Activated CD4-positive, alpha-beta memory T cell treated with anti-CD3 and anti-CD28 coated beads, Interleukin-2, amount 10 ng/mL, durations not matched to agents 7 days and 5 days (primary cell): ENCODE measurements around the gene LIN7B. TPM values are rescaled to one million over a fixed set of nuclear protein-coding genes. Genes with fewer than 3 reads are reported as not detected.

Experiments used
- CTCF ChIA-PET: fragments of 350-600 bp; sonication (Branson Sonifier 250); formaldehyde crosslinking; loops from one replicate; lab custom pipeline; 2021; ENCODE audit warnings: antibody characterized with exemption, inconsistent platforms; lab: Charles Lee
- POLR2A ChIA-PET: fragments of 350-600 bp; sonication (Branson Sonifier 250); formaldehyde crosslinking; loops from one replicate; lab custom pipeline; 2021; ENCODE audit warnings: antibody characterized with exemption; lab: Charles Lee
- DNase-seq: peaks from one replicate; pipeline ENCODE4 v3.0.0-alpha.2; 2020
- H3K27ac Mint-ChIP-seq: one replicate; pipeline ENCODE4 v1.8.0; 2021; ENCODE audit warnings: mild to moderate bottlenecking, mixed read lengths
- H3K27me3 Mint-ChIP-seq: one replicate; pipeline ENCODE4 v1.8.0; 2021; ENCODE audit warnings: mixed read lengths
- H3K36me3 Mint-ChIP-seq: one replicate; pipeline ENCODE4 v1.8.0; 2021; ENCODE audit warnings: low read depth, mixed read lengths
- H3K4me1 Mint-ChIP-seq: one replicate; pipeline ENCODE4 v1.8.0; 2021; ENCODE audit warnings: mixed read lengths
- H3K4me3 Mint-ChIP-seq: one replicate; pipeline ENCODE4 v1.8.0; 2021; ENCODE audit warnings: mild to moderate bottlenecking, mixed read lengths
- H3K9me3 Mint-ChIP-seq: one replicate; pipeline ENCODE4 v1.8.0; 2021; ENCODE audit warnings: mixed read lengths
- total RNA-seq, 2 experiments: library from RNA; stranded (reverse); gene quantifications; one replicate each; pipeline ENCODE4 v1.2.3, GENCODE V29; 2021

The LIN7B gene
- total RNA-seq, 2 experiments from 2014 or later = 4.3 to 4.7 TPM

GRCh38 chr19:49127674-49128544 is 13.7 kb downstream of the LIN7B start:
- Mint-ChIP-seq H3K4me1 (peaks cover 19% of the 10 kb centered on the region), H3K4me3 (peak overlapping the region; percentile 80), H3K36me3 (no peaks in the 10 kb centered on the region), H3K9me3 (no peaks in the 10 kb centered on the region), H3K27me3 (peaks cover 6% of the 10 kb centered on the region), H3K27ac (peak overlapping the region; percentile 73)
- DNase-seq = peak; percentile 96
- POLR2A ChIA-PET = interaction anchor here (0.9 to 1.3 kb wide), 4 partner anchors 9 to 22 kb away, joined by 3 to 6 read pairs (median 4); partner anchors contain the start of genes LIN7B and PPFIA3
- CTCF ChIA-PET = interaction anchor here (0.5 to 4.4 kb wide), 9 partner anchors 14 to 316 kb away, joined by 3 to 28 read pairs (median 5); partner anchors contain the start of genes GYS1, LIN7B and RUVBL2

DNA sequence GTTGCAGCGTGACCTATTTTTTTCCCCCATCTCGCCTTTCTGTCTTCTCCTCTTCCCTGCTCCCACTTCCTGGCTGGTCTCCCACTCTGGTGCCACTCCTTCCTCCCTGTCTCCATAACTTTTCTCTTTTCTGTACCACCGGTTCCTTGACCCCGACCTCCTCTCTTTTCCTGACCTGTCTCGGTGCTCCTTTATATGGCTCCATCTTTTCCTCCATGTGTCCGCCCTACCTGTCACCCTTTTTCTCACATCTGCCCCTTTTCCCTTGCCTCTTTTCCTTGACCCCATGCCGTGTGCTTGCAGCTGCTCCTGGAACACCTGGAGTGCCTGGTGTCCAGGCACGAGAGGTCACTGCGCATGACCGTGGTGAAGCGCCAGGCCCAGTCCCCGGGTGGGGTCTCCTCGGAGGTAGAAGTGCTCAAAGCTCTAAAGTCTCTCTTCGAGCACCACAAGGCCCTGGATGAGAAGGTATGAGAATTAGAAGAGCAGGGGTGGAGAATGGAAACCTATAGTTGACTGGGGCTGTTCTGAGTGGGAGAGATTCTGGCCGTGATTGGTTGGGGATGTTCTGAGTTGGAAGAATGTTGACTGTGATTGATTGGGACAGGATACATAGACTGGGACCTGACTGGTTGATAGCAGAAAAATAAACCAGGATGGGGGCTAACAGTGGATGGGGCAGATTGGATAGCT is 14.5 kb downstream of the LIN7B start:
- no peaks in the 10 kb centered on the region for H3K36me3 Mint-ChIP-seq
- ChIA-PET CTCF (interaction anchor here (0.7 to 4.4 kb wide), 5 partner anchors 11 to 135 kb away, joined by 3 to 28 read pairs (median 12); partner anchors contain the start of genes GYS1, LIN7B and RUVBL2), POLR2A (interaction anchor here (0.9 to 1.6 kb wide), 4 partner anchors 9 to 21 kb away, joined by 3 to 5 read pairs (median 4); partner anchors contain the start of gene PPFIA3)
- no peaks in the 10 kb centered on the region for H3K9me3 Mint-ChIP-seq
- H3K27ac Mint-ChIP-seq = no peak overlapping the region
- peak overlapping the region; percentile 8 for H3K4me3 Mint-ChIP-seq
- peaks cover 9% of the 10 kb centered on the region for H3K27me3 Mint-ChIP-seq
- H3K4me1 Mint-ChIP-seq = peaks cover 23% of the 10 kb centered on the region
- no peak for DNase-seq

GRCh38 chr19:49129238-49129583 is 15.0 kb downstream of the LIN7B start:
- peak overlapping the region; percentile 19 for H3K27ac Mint-ChIP-seq
- peaks cover 25% of the 10 kb centered on the region for H3K4me1 Mint-ChIP-seq
- H3K9me3 Mint-ChIP-seq = no peaks in the 10 kb centered on the region
- ChIA-PET CTCF (interaction anchor here (0.7 to 4.4 kb wide), 5 partner anchors 10 to 136 kb away, joined by 3 to 28 read pairs (median 12); partner anchors contain the start of genes GYS1, LIN7B and RUVBL2), POLR2A (interaction anchor here (1.0 to 1.7 kb wide), 4 partner anchors 10 to 20 kb away, joined by 3 to 5 read pairs (median 4); partner anchors contain the start of gene PPFIA3)
- H3K27me3 Mint-ChIP-seq = peaks cover 7% of the 10 kb centered on the region
- H3K36me3 Mint-ChIP-seq = no peaks in the 10 kb centered on the region
- H3K4me3 Mint-ChIP-seq = no peak overlapping the region
- DNase-seq = no peak

- CTCF ChIA-PET = interaction anchor here (1.1 to 4.4 kb wide), 3 partner anchors 16 to 137 kb away, joined by 3 to 28 read pairs (median 18); partner anchors contain the start of genes LIN7B and RUVBL2
- H3K27ac Mint-ChIP-seq = no peak overlapping the region
- no peak for DNase-seq
- no peak overlapping the region for H3K4me3 Mint-ChIP-seq
- H3K27me3 Mint-ChIP-seq = peaks cover 10% of the 10 kb centered on the region
- POLR2A ChIA-PET = interaction anchor here (0.6 to 1.7 kb wide), 4 partner anchors 13 to 132 kb away, joined by 3 to 5 read pairs (median 3); no protein-coding TSS in a partner anchor
- H3K36me3 Mint-ChIP-seq = no peaks in the 10 kb centered on the region
- H3K9me3 Mint-ChIP-seq = no peaks in the 10 kb centered on the region
- peaks cover 25% of the 10 kb centered on the region for H3K4me1 Mint-ChIP-seq
Measured at GRCh38 chr19:49130325-49130724, 16.2 kb downstream of the LIN7B start.

GRCh38 chr19:49132974-49133609 is 18.9 kb downstream of the LIN7B start:
- ChIA-PET CTCF (interaction anchor here (1.0 kb wide), 1 partner anchor 75 kb away, joined by 3 read pairs; no protein-coding TSS in a partner anchor), POLR2A (interaction anchor here (1.3 kb wide), 1 partner anchor 27 kb away, joined by 4 read pairs; no protein-coding TSS in a partner anchor)
- no peak overlapping the region for H3K27ac Mint-ChIP-seq
- H3K4me3 Mint-ChIP-seq = peak overlapping the region; percentile 24
- H3K9me3 Mint-ChIP-seq = no peaks in the 10 kb centered on the region
- peaks cover 10% of the 10 kb centered on the region for H3K27me3 Mint-ChIP-seq
- no peaks in the 10 kb centered on the region for H3K36me3 Mint-ChIP-seq
- H3K4me1 Mint-ChIP-seq = peaks cover 20% of the 10 kb centered on the region
- no peak for DNase-seq

DNA sequence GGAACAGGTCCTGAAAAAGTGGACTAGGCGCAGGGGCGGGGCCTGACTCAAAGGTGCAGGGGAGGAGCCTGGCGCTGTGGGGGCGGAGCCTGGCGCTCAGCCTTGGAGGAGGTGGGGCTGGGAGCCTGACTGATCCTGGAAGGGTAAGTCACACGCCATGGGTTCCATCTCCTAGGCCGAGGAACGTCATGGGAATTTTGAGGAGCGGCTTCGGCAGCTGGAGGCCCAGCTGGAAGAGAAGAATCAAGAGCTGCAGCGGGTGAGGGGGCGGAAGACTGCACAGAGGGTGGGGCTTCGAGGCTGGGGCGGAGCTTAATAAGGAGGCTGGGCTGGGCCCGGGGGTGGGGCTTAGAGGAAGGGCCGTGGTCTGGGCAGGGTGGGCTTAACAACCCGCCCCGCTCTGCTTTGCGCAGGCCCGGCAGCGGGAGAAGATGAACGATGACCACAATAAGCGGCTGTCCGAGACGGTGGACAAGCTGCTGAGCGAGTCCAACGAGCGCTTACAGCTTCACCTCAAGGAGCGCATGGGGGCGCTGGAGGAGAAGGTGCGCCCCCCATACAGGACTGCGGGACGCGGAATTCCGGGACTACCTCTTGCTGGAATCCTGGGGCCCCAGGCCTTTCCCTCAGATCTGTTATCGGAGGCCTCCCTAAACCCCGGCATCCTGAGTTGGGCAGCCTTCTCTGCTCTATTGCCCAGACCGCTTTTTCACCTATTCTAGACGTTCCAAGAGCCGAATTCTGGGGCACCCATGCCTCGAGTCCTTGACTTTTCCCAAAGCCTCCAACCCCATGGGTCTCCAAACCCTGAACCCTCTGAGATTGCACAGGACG is 19.7 kb downstream of the LIN7B start:
- Mint-ChIP-seq H3K27ac (no peak overlapping the region), H3K4me3 (peak overlapping the region; percentile 24), H3K4me1 (peaks cover 13% of the 10 kb centered on the region), H3K9me3 (no peaks in the 10 kb centered on the region), H3K27me3 (peaks cover 10% of the 10 kb centered on the region), H3K36me3 (no peaks in the 10 kb centered on the region)
- POLR2A ChIA-PET = interaction anchor here (1.3 kb wide), 1 partner anchor 27 kb away, joined by 4 read pairs; no protein-coding TSS in a partner anchor
- DNase-seq = peak; percentile 55
- CTCF ChIA-PET = interaction anchor here (1.0 kb wide), 2 partner anchors 74 to 140 kb away, joined by 3 to 4 read pairs; partner anchors contain the start of gene RUVBL2

DNA sequence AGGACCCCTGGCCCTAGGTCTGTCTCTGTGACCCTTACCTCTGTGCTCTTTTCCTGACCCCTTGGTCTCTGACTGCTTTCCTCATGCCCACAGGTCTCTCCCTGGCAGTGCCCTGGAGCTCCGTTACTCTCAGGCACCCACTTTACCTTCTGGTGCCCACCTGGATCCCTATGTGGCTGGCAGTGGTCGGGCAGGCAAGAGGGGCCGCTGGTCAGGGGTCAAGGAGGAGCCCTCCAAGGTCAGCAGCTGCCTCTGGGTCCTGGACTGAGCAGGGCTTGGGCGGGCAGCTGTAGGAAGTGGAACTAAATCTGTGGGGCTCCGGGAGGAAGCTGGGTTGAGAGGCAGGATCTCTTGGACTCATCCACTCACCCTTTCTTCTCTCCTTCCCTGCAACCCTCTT is 21.5 kb downstream of the LIN7B start:
- Mint-ChIP-seq H3K36me3 (no peaks in the 10 kb centered on the region), H3K27me3 (peaks cover 6% of the 10 kb centered on the region), H3K4me1 (peaks cover 8% of the 10 kb centered on the region), H3K27ac (no peak overlapping the region), H3K9me3 (no peaks in the 10 kb centered on the region), H3K4me3 (no peak overlapping the region)
- DNase-seq = no peak
- POLR2A ChIA-PET = interaction anchor here (1.2 kb wide), 1 partner anchor 29 kb away, joined by 3 read pairs; no protein-coding TSS in a partner anchor
- CTCF ChIA-PET = no interaction called here

GRCh38 chr19:49136771-49137171 is 22.6 kb downstream of the LIN7B start:
- Mint-ChIP-seq H3K27ac (no peak overlapping the region), H3K4me3 (no peak overlapping the region), H3K4me1 (peaks cover 13% of the 10 kb centered on the region), H3K9me3 (no peaks in the 10 kb centered on the region), H3K27me3 (peaks cover 10% of the 10 kb centered on the region), H3K36me3 (no peaks in the 10 kb centered on the region)
- CTCF ChIA-PET = interaction anchor here (0.9 kb wide), 1 partner anchor 23 kb away, joined by 7 read pairs; the partner anchor contains the start of gene LIN7B
- POLR2A ChIA-PET = no interaction called here
- no peak for DNase-seq

- DNase-seq = no peak
- H3K4me1 Mint-ChIP-seq = peaks cover 20% of the 10 kb centered on the region
- H3K9me3 Mint-ChIP-seq = no peaks in the 10 kb centered on the region
- ChIA-PET CTCF (interaction anchor here (1.0 kb wide), 1 partner anchor 27 kb away, joined by 4 read pairs; the partner anchor contains the start of gene LIN7B), POLR2A (no interaction called here)
- no peaks in the 10 kb centered on the region for H3K36me3 Mint-ChIP-seq
- H3K27ac Mint-ChIP-seq = no peak overlapping the region
- H3K4me3 Mint-ChIP-seq = no peak overlapping the region
- peaks cover 14% of the 10 kb centered on the region for H3K27me3 Mint-ChIP-seq
Measured at GRCh38 chr19:49140951-49141350, 26.8 kb downstream of the LIN7B start.

DNA sequence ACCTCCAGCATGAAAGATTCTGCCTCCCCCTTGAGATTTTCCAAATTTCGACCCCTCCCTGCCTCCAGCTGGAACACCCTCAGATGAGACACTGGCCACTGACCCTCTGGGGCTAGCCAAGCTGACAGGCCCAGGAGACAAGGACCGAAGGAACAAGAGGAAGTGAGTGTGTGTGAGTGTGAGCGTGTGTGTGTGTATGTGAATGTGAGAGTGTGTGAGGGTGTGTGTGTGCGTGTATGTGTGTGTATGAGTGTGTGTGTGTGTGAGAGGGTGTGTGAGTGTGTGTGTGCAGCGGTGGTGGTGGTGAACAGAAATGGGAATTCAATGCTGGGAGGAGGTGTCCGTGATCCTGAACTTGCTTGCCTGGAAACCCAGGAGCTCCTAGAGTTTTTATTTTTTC is 27.2 kb downstream of the LIN7B start:
- H3K4me1 Mint-ChIP-seq = peaks cover 20% of the 10 kb centered on the region
- no peak for DNase-seq
- peaks cover 16% of the 10 kb centered on the region for H3K27me3 Mint-ChIP-seq
- H3K9me3 Mint-ChIP-seq = no peaks in the 10 kb centered on the region
- CTCF ChIA-PET = interaction anchor here (1.0 kb wide), 1 partner anchor 27 kb away, joined by 4 read pairs; the partner anchor contains the start of gene LIN7B
- no peak overlapping the region for H3K27ac Mint-ChIP-seq
- no peaks in the 10 kb centered on the region for H3K36me3 Mint-ChIP-seq
- POLR2A ChIA-PET = no interaction called here
- no peak overlapping the region for H3K4me3 Mint-ChIP-seq

GRCh38 chr19:49142866-49143335 is 28.7 kb downstream of the LIN7B start:
- Mint-ChIP-seq H3K27ac (no peak overlapping the region), H3K4me1 (peaks cover 20% of the 10 kb centered on the region), H3K4me3 (peak overlapping the region; percentile 70), H3K9me3 (no peaks in the 10 kb centered on the region), H3K36me3 (no peaks in the 10 kb centered on the region), H3K27me3 (peaks cover 26% of the 10 kb centered on the region)
- ChIA-PET POLR2A (no interaction called here), CTCF (interaction anchor here (0.6 to 1.1 kb wide), 3 partner anchors 45 to 751 kb away, joined by 3 to 6 read pairs (median 4); no protein-coding TSS in a partner anchor)
- peak; percentile 74 for DNase-seq
